Loucy (cell line): ENCODE measurements around the gene PDGFB.

Experiments used
- CTCF ChIP-seq: fragments of 200-600 bp; sonication (generic); conservative IDR thresholded peaks from 2 replicates; pipeline ENCODE4 v1.5.1; 2014; ENCODE audit warnings: mild to moderate bottlenecking, antibody characterized with exemption, low read length
- EZH2phosphoT487 ChIP-seq: fragments of 200-600 bp; IDR thresholded peaks from 2 replicates; pipeline ENCODE4 v1.6.1; 2018; ENCODE audit warnings: antibody characterized with exemption, mild to moderate bottlenecking, moderate library complexity, borderline replicate concordance

GRCh38 chr22:39239561-39240423 is 5.0 kb downstream of the PDGFB start:
- no peak for TF ChIP-seq CTCF
- no peak for TF ChIP-seq EZH2phosphoT487
